Activated CD4-positive, alpha-beta T cell treated with anti-CD3 and anti-CD28 coated beads for 36 hours (primary cell): ENCODE results near the gene NRL. TPM values are rescaled to one million over a fixed set of nuclear protein-coding genes. Genes with fewer than 3 reads are reported as not detected.
"Not testable (repeated sequence)": the region's sequence is repeated elsewhere in the genome, so short reads cannot be mapped to it uniquely, and the experiment has no call there.

Experiments
- ATAC-seq: fragments of 200-7000 bp; cut with Tn5 transposase; one replicate; pipeline ENCODE4 v1.10.0; 2021; ENCODE audit warnings: mild to moderate bottlenecking, moderate library complexity
- CTCF ChIA-PET: fragments of 350-600 bp; sonication (Branson Sonifier 250); formaldehyde crosslinking; loops from one replicate; lab custom pipeline; 2021; ENCODE audit warnings: antibody characterized with exemption; lab: Charles Lee
- POLR2A ChIA-PET: fragments of 350-600 bp; sonication (Branson Sonifier 250); formaldehyde crosslinking; loops from one replicate; lab custom pipeline; 2021; ENCODE audit warnings: antibody characterized with exemption, inconsistent platforms; lab: Charles Lee
- DNase-seq: peaks from one replicate; pipeline ENCODE4 v3.0.0-alpha.2; 2020
- H3K27ac Mint-ChIP-seq: one replicate; pipeline ENCODE4 v1.8.0; 2021; ENCODE audit warnings: mixed read lengths
- H3K27me3 Mint-ChIP-seq: one replicate; pipeline ENCODE4 v1.8.0; 2021; ENCODE audit warnings: mixed read lengths
- H3K36me3 Mint-ChIP-seq: one replicate; pipeline ENCODE4 v1.8.0; 2021; ENCODE audit warnings: low read depth, mixed read lengths
- H3K4me1 Mint-ChIP-seq: one replicate; pipeline ENCODE4 v1.8.0; 2021; ENCODE audit warnings: mixed read lengths
- H3K4me3 Mint-ChIP-seq: one replicate; pipeline ENCODE4 v1.8.0; 2021; ENCODE audit warnings: mild to moderate bottlenecking, moderate library complexity, mixed read lengths
- H3K9me3 Mint-ChIP-seq: one replicate; pipeline ENCODE4 v1.8.0; 2021; ENCODE audit warnings: low read depth, mixed read lengths
- intact Hi-C, 2 experiments: fragments of 100-400 bp; cut with DNase I in 1 of 2; cut with micrococcal nuclease in 1 of 2; formaldehyde crosslinking; loops; one replicate each; pipeline versions ENCODE4 v1.14.2 to v1.15.1; 2022 to 2024; cut with DNase I, micrococcal nuclease
- total RNA-seq, 2 experiments: library from RNA; stranded (reverse); gene quantifications; one replicate each; pipeline ENCODE4 v1.2.3, GENCODE V29; 2021

NRL gene
- total RNA-seq, 2 experiments from 2014 or later: 1.5 to 1.6 TPM

DNA sequence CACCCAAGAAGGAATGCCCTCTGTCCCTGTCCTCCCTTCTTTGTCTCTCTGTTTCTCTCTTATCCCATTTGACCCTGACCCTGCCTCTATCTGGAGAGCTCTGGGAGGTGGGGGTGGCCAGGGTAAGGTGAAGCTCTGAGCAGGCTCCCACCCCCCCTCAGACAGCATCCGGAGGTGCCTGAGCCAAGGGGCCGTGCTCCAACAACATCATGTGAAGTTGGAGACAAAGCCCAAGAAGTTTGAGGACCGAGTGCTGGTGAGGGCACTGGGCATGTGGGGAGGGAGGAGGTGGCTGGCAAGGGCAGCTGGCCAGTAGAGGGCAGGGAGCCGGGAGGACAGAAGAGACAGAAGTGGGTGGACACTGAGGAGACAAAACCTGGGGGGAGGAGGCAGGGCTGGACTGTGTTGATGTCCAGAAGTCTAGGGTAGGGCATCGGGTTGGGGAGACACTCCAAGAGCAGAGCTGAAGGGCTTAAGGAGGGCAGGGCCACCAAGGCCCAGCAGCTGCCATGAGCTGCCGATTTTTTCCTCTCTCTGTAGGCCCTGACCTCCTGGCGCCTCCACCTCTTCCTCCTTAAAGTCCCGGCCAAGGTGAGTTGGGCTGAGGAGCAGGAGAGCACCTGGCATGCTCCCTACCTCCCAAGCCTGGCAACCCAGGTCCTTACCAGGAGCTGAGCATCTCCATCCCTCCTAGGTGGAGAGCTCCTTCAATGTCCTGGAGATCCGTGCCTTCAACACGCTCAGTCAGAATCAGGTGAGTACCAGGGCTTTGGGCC, 61.0 kb downstream of the NRL start:
- H3K27me3 Mint-ChIP-seq: peaks cover 8% of the 10 kb centered on the region
- CTCF ChIA-PET: interaction anchor here (0.8 to 6.6 kb wide), 5 partner anchors 27 to 229 kb away, joined by 3 to 124 read pairs (median 6); partner anchors contain the start of gene PCK2
- no peak for ATAC-seq
- no peaks in the 10 kb centered on the region for H3K9me3 Mint-ChIP-seq
- no peak overlapping the region for H3K27ac Mint-ChIP-seq
- peaks cover 19% of the 10 kb centered on the region for H3K4me1 Mint-ChIP-seq
- no peak for DNase-seq
- no peaks in the 10 kb centered on the region for H3K36me3 Mint-ChIP-seq
- no peak overlapping the region for H3K4me3 Mint-ChIP-seq
- POLR2A ChIA-PET: interaction anchor here (0.6 kb wide), 1 partner anchor 40 kb away, joined by 3 read pairs; the partner anchor contains the start of gene PCK2
- intact Hi-C loops: loop anchor here in 1 of 2 experiments (1.0 to 5.0 kb wide), 5 partner anchors 18 to 244 kb away; partner anchors contain the start of genes CPNE6, DHRS1, DHRS4L2 and NOP9

- H3K4me1 Mint-ChIP-seq: peaks cover 19% of the 10 kb centered on the region
- intact Hi-C loops: loop anchor here in 1 of 2 experiments (1.0 to 5.0 kb wide), 6 partner anchors 18 to 244 kb away; partner anchors contain the start of genes CPNE6, DCAF11, DHRS1 and DHRS4L2
Observed at GRCh38 chr14:24052656-24053547, 61.8 kb downstream of the NRL start.

DNA sequence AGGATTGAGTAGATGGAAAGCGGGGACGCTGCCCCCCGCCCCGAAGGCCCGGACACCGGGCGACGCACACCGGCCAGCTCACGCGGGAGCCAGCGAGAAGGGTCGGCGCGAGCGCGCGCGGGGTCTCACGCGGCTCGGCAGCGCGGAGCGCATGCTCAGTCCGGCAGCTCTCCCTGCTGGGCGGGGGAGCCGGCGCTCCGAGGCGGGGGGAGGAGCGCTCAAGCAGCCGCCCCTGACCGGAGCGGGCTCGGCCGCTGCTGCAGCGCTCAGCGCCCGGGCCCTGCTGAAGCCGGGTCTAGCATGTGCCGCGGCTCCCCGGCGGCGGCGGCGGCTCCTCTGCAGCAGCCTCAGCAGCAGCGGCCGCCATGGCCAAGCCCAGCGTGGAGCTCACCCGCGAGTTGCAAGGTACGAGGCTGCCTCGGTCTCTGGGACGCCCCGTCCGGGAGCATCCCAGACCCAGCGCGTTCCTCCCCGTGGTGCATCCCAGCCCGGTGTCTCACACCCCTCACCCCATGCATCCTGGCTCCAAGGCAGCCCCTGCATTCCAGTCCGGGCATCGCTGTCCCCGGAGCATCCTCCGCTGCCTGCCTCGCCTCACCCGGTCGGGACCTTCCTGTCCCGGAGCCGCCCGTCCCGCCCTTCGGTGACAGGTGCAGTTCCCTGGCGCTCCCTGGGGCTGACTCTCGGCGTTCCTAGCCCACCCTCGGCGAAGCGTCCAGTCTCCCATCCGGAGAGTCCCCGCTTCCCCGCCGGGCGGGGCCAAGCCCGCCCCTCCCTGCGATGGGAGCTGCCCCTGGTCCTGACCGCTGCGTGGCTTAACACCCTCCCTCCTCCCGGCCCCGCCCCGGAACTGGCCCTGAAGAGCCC, 62.7 kb downstream of the NRL start, which contains the start of gene CARMIL3:
TSS of gene CARMIL3 (plus strand) at position 221 of the 867 bp plus-strand sequence. CDS start at position 366, 145 bp downstream.
- peak; percentile 77 for DNase-seq
- ChIA-PET CTCF (interaction anchor here (0.5 to 2.4 kb wide), 9 partner anchors 28 to 109 kb away, joined by 3 to 6 read pairs (median 3); partner anchors contain the start of genes IRF9 and PSME1), POLR2A (no interaction called here)
- peaks cover 19% of the 10 kb centered on the region for H3K4me1 Mint-ChIP-seq
- H3K36me3 Mint-ChIP-seq: no peaks in the 10 kb centered on the region
- H3K9me3 Mint-ChIP-seq: no peaks in the 10 kb centered on the region
- H3K27me3 Mint-ChIP-seq: peaks cover 8% of the 10 kb centered on the region
- intact Hi-C loops: loop anchor here in 1 of 2 experiments (1.0 to 5.0 kb wide), 6 partner anchors 16 to 245 kb away; partner anchors contain the start of genes DCAF11, DHRS1, DHRS4L2 and NOP9
- peak within 1 kb of the TSS; percentile 67 for H3K27ac Mint-ChIP-seq
- ATAC-seq: peak; percentile 57
- H3K4me3 Mint-ChIP-seq: peak within 1 kb of the TSS; percentile 57

More at GRCh38 chr14:24052656-24053547, 61.8 kb downstream of the NRL start:
- ChIA-PET POLR2A (no interaction called here), CTCF (interaction anchor here (0.9 to 6.6 kb wide), 7 partner anchors 28 to 108 kb away, joined by 3 to 124 read pairs (median 5); partner anchors contain the start of genes IRF9 and PCK2)
- Mint-ChIP-seq H3K27me3 (peaks cover 8% of the 10 kb centered on the region), H3K27ac (no peak overlapping the region), H3K9me3 (no peaks in the 10 kb centered on the region), H3K4me3 (peak overlapping the region; percentile 54), H3K36me3 (no peaks in the 10 kb centered on the region)
- DNase-seq: peak; percentile 81
- ATAC-seq: peak; percentile 87

GRCh38 chr14:24051176-24051788, 63.5 kb downstream of the NRL start:
- Mint-ChIP-seq H3K9me3 (no peaks in the 10 kb centered on the region), H3K4me3 (peak overlapping the region; percentile 57), H3K27ac (peak overlapping the region; percentile 67), H3K4me1 (peaks cover 19% of the 10 kb centered on the region), H3K27me3 (peaks cover 8% of the 10 kb centered on the region), H3K36me3 (no peaks in the 10 kb centered on the region)
- ATAC-seq: no peak
- ChIA-PET POLR2A (no interaction called here), CTCF (interaction anchor here (0.5 to 2.4 kb wide), 6 partner anchors 29 to 100 kb away, joined by 3 to 6 read pairs (median 4); partner anchors contain the start of gene PSME1)
- DNase-seq: no peak
- intact Hi-C loops: loop anchor here in 1 of 2 experiments (1.0 to 5.0 kb wide), 3 partner anchors 15 to 246 kb away; partner anchors contain the start of genes DHRS1, NOP9 and RABGGTA

- H3K36me3 Mint-ChIP-seq, H3K9me3 Mint-ChIP-seq, POLR2A ChIA-PET, CTCF ChIA-PET, H3K27me3 Mint-ChIP-seq, ATAC-seq, DNase-seq: not testable (repeated sequence)
- H3K27ac Mint-ChIP-seq: peak overlapping the region; percentile 67
- peaks cover 19% of the 10 kb centered on the region for H3K4me1 Mint-ChIP-seq
- intact Hi-C loops: loop anchor here in 1 of 2 experiments (1.0 to 5.0 kb wide), 3 partner anchors 14 to 247 kb away; partner anchors contain the start of genes DHRS1, NOP9 and RABGGTA
- H3K4me3 Mint-ChIP-seq: peak overlapping the region; percentile 57
Observed at GRCh38 chr14:24050753-24051152, 64.0 kb downstream of the NRL start.

- POLR2A ChIA-PET, ATAC-seq, H3K36me3 Mint-ChIP-seq, H3K9me3 Mint-ChIP-seq, H3K27me3 Mint-ChIP-seq, intact Hi-C loops, H3K27ac Mint-ChIP-seq, DNase-seq, H3K4me3 Mint-ChIP-seq: not testable (repeated sequence)
- CTCF ChIA-PET: interaction anchor here (1.9 kb wide), 1 partner anchor 9 kb away, joined by 6 read pairs; no protein-coding TSS in a partner anchor
- peaks cover 19% of the 10 kb centered on the region for H3K4me1 Mint-ChIP-seq
Observed at GRCh38 chr14:24049002-24049401, 65.7 kb downstream of the NRL start.

DNA sequence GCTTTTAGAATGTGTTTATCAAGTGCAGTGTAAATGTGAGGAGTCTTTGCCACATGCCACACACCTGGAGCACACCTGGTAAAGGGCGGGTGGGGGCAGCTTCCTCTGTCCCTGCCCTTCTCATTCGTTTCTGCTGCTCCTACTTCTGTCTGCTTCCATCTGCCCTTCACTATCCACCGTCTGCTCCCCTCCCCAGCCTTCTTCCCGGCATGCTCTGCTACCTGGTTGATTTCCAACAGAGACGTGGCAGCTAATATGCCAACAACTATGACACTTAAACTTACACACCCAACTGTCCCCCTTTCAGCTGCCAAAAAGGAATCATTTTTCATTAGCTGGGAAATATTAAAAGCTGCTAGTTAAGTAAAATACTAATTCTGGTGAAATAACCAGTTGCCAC, 72.0 kb downstream of the NRL start:
- Mint-ChIP-seq H3K27ac (no peak overlapping the region), H3K36me3 (no peaks in the 10 kb centered on the region), H3K27me3 (no peaks in the 10 kb centered on the region), H3K9me3 (no peaks in the 10 kb centered on the region), H3K4me1 (no peaks in the 10 kb centered on the region), H3K4me3 (no peak overlapping the region)
- no peak for ATAC-seq
- intact Hi-C loops: no loop called here
- no peak for DNase-seq
- ChIA-PET POLR2A (no interaction called here), CTCF (interaction anchor here (1.1 to 2.2 kb wide), 4 partner anchors 12 to 254 kb away, joined by 3 to 8 read pairs (median 4); no protein-coding TSS in a partner anchor)

- intact Hi-C loops: no loop called here
- H3K9me3 Mint-ChIP-seq: no peaks in the 10 kb centered on the region
- ChIA-PET CTCF (no interaction called here), POLR2A (no interaction called here)
- H3K27ac Mint-ChIP-seq: no peak overlapping the region
- DNase-seq (no peak), ATAC-seq (no peak)
- H3K36me3 Mint-ChIP-seq: no peaks in the 10 kb centered on the region
- peaks cover 10% of the 10 kb centered on the region for H3K4me1 Mint-ChIP-seq
- no peaks in the 10 kb centered on the region for H3K27me3 Mint-ChIP-seq
- no peak overlapping the region for H3K4me3 Mint-ChIP-seq
Observed at GRCh38 chr14:24040692-24041091, 74.1 kb downstream of the NRL start.

GRCh38 chr14:24038686-24039085, 76.1 kb downstream of the NRL start:
- Mint-ChIP-seq H3K4me3 (no peak overlapping the region), H3K36me3 (no peaks in the 10 kb centered on the region), H3K9me3 (no peaks in the 10 kb centered on the region), H3K4me1 (peaks cover 15% of the 10 kb centered on the region), H3K27ac (no peak overlapping the region), H3K27me3 (no peaks in the 10 kb centered on the region)
- POLR2A ChIA-PET: no interaction called here
- intact Hi-C loops: loop anchor here in 1 of 2 experiments (5.0 kb wide), 1 partner anchor 51 kb away; the partner anchor contains the start of gene DHRS4L2
- DNase-seq: no peak
- no peak for ATAC-seq
- CTCF ChIA-PET: interaction anchor here (0.7 kb wide), 1 partner anchor 55 kb away, joined by 4 read pairs; the partner anchor contains the start of gene PCK2
